Gastroesophageal sphincter (tissue), 4 donors: ENCODE measurements around the gene ZBTB42. TPM values are rescaled to one million over a fixed set of nuclear protein-coding genes. Genes with fewer than 3 reads are reported as not detected.

Experiments used
- ATAC-seq: fragments of 150-250 bp; one replicate; pipeline ENCODE4 v1.9.1; 2016; ENCODE audit warnings: mild to moderate bottlenecking, moderate library complexity
- H3K27ac ChIP-seq, 4 donors: fragments of 200-600 bp; sonication (generic) in 3 of 4; 1 replicate in 3 of 4; 2 replicates in 1 of 4; pipeline ENCODE4 v1.5.1; 2016 to 2019
- H3K27me3 ChIP-seq: fragments of 200-600 bp; sonication (generic); one replicate; pipeline ENCODE4 v1.5.1; 2019
- H3K36me3 ChIP-seq, 2 donors: fragments of 200-600 bp; sonication (generic); one replicate each; pipeline ENCODE4 v1.5.1; 2019; ENCODE audit warnings: control low read depth in 1 of 2
- H3K4me1 ChIP-seq, 3 donors: fragments of 200-600 bp; sonication (generic); 1 replicate in 2 of 3; 2 replicates in 1 of 3; pipeline ENCODE4 v1.5.1; 2016 to 2019; ENCODE audit warnings: control low read depth in 2 of 3
- H3K4me3 ChIP-seq, 2 donors: fragments of 200-600 bp; sonication (generic); one replicate each; pipeline ENCODE4 v1.5.1; 2019; ENCODE audit warnings: mild to moderate bottlenecking in 1 of 2, moderate library complexity in 1 of 2
- H3K9me3 ChIP-seq, 3 donors: fragments of 200-600 bp; sonication (generic); one replicate each; pipeline ENCODE4 v1.5.1; 2017 to 2019; ENCODE audit warnings: control low read depth in 2 of 3
- EP300 ChIP-seq: sonication (generic); formaldehyde crosslinking; IDR thresholded peaks from one replicate; pipeline ENCODE4 v1.6.1; 2017; ENCODE audit warnings: antibody characterized with exemption, mild to moderate bottlenecking
- POLR2A ChIP-seq, 2 donors: fragments of 450-650 bp; IDR thresholded peaks; one replicate each; pipeline ENCODE4 v1.6.1; 2017; ENCODE audit warnings: antibody characterized with exemption in 2 of 2, mild to moderate bottlenecking in 2 of 2, moderate library complexity in 1 of 2
- POLR2AphosphoS5 ChIP-seq: sonication (generic); formaldehyde crosslinking; IDR thresholded peaks from one replicate; pipeline ENCODE4 v1.6.1; 2017; ENCODE audit warnings: antibody characterized with exemption
- WGBS, 2 donors: methylation state at CpG; one replicate each; pipeline ENCODE4 v1.1.5; 2018; ENCODE audit warnings: low coverage in 1 of 2; 5-methylcytosine and 5-hydroxymethylcytosine counted together
- total RNA-seq, 4 donors: library from RNA; depleted of rRNA; stranded (reverse); fragments of >200 nt; gene quantifications; one replicate each; pipeline ENCODE4 v1.1.0, GENCODE V29; 2016
- TF ChIP-seq, protein P1 (sequence below), 4 experiments: fragments of 200-600 bp in 2 of 4; fragments of 450-650 bp in 2 of 4; sonication (generic) in 1 of 4; IDR thresholded peaks; one replicate each; pipeline ENCODE4 v1.5.1; 2017 to 2019; ENCODE audit warnings: antibody characterized with exemption in 4 of 4, mild to moderate bottlenecking in 2 of 4, moderate library complexity in 2 of 4

The ZBTB42 gene
- total RNA-seq, 4 donors from 2014 or later: 2.0 to 4.8 (median 3.2) TPM

- WGBS, 2 donors: 3 to 10% methylated on average over 2 to 10 of the region's 30 CpGs
- peaks cover 0 to 63% (median 23%) of the 10 kb centered on the region in 3 donors for H3K4me1 ChIP-seq
- peak overlapping the region; percentile 83 to 86 for H3K4me3 ChIP-seq
- no peak for ATAC-seq
- peaks cover 0 to 40% of the 10 kb centered on the region in 2 donors for H3K36me3 ChIP-seq
- peak overlapping the region; percentile 76 to 90 (median 88) for H3K27ac ChIP-seq
- no peaks in the 10 kb centered on the region for H3K9me3 ChIP-seq
- TF ChIP-seq POLR2A (IDR thresholded peaks at IDR 0.05): no peak
- no peak for TF ChIP-seq POLR2AphosphoS5
- TF ChIP-seq, protein P1, sequence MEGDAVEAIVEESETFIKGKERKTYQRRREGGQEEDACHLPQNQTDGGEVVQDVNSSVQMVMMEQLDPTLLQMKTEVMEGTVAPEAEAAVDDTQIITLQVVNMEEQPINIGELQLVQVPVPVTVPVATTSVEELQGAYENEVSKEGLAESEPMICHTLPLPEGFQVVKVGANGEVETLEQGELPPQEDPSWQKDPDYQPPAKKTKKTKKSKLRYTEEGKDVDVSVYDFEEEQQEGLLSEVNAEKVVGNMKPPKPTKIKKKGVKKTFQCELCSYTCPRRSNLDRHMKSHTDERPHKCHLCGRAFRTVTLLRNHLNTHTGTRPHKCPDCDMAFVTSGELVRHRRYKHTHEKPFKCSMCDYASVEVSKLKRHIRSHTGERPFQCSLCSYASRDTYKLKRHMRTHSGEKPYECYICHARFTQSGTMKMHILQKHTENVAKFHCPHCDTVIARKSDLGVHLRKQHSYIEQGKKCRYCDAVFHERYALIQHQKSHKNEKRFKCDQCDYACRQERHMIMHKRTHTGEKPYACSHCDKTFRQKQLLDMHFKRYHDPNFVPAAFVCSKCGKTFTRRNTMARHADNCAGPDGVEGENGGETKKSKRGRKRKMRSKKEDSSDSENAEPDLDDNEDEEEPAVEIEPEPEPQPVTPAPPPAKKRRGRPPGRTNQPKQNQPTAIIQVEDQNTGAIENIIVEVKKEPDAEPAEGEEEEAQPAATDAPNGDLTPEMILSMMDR (IDR thresholded peaks at IDR 0.05): no peak
- TF ChIP-seq EP300: no peak
- H3K27me3 ChIP-seq: no peaks in the 10 kb centered on the region
These were observed 47.2 kb upstream of the ZBTB42 start for GRCh38 chr14:104753528-104754212.

GRCh38 chr14:104754213-104754851 is 46.6 kb upstream of the ZBTB42 start:
- H3K9me3 ChIP-seq: no peaks in the 10 kb centered on the region
- WGBS, 2 donors: 42 to 52% methylated on average over 7 to 10 of the region's 13 CpGs

GRCh38 chr14:104755621-104756020 is 45.3 kb upstream of the ZBTB42 start:
- Histone ChIP-seq H3K4me1 (peaks cover 0 to 52% (median 23%) of the 10 kb centered on the region in 3 donors), H3K27me3 (no peaks in the 10 kb centered on the region), H3K27ac (no peak overlapping the region), H3K36me3 (peaks cover 0 to 60% of the 10 kb centered on the region in 2 donors), H3K9me3 (no peaks in the 10 kb centered on the region), H3K4me3 (no peak overlapping the region)
- TF ChIP-seq, protein P1 (IDR thresholded peaks at IDR 0.05): no peak
- no peak for TF ChIP-seq POLR2A (IDR thresholded peaks at IDR 0.05)
- TF ChIP-seq EP300: no peak
- TF ChIP-seq POLR2AphosphoS5: no peak
- WGBS, 2 donors: no CpG with 5 or more reads among the region's 11 CpGs
- no peak for ATAC-seq

More at GRCh38 chr14:104754213-104754851, 46.6 kb upstream of the ZBTB42 start:
- Histone ChIP-seq H3K27ac (peak overlapping the region in 3 of 4 donors; percentile 87 to 90 (median 88)), H3K27me3 (no peaks in the 10 kb centered on the region), H3K4me1 (peaks cover 0 to 56% (median 23%) of the 10 kb centered on the region in 3 donors), H3K36me3 (peaks cover 0 to 47% of the 10 kb centered on the region in 2 donors), H3K4me3 (peak overlapping the region in 1 of 2 donors; percentile 86)
- ATAC-seq: no peak
- TF ChIP-seq POLR2AphosphoS5: no peak
- TF ChIP-seq, protein P1 (IDR thresholded peaks at IDR 0.05): no peak
- no peak for TF ChIP-seq POLR2A (IDR thresholded peaks at IDR 0.05)
- TF ChIP-seq EP300: no peak

- Histone ChIP-seq H3K27ac (no peak overlapping the region), H3K27me3 (no peaks in the 10 kb centered on the region), H3K4me1 (peaks cover 0 to 56% (median 23%) of the 10 kb centered on the region in 3 donors), H3K9me3 (no peaks in the 10 kb centered on the region), H3K4me3 (no peak overlapping the region), H3K36me3 (peaks cover 0 to 70% of the 10 kb centered on the region in 2 donors)
- 40% methylated on average over 2 of the region's 27 CpGs; no CpG with 5 or more reads in 1 of the 2 donors for WGBS, 2 donors
- TF ChIP-seq EP300: no peak
- ATAC-seq: no peak
These were observed 44.2 kb upstream of the ZBTB42 start for GRCh38 chr14:104756477-104757237.

GRCh38 chr14:104757238-104757585 is 43.7 kb upstream of the ZBTB42 start:
- no peak overlapping the region for H3K27ac ChIP-seq
- no peaks in the 10 kb centered on the region for H3K9me3 ChIP-seq
- ATAC-seq: no peak
- peaks cover 0 to 76% of the 10 kb centered on the region in 2 donors for H3K36me3 ChIP-seq
- WGBS, 2 donors: 64% methylated on average over 3 of the region's 10 CpGs; no CpG with 5 or more reads in 1 of the 2 donors
- TF ChIP-seq, protein P1 (IDR thresholded peaks at IDR 0.05): no peak
- no peak for TF ChIP-seq EP300
- no peak for TF ChIP-seq POLR2AphosphoS5
- no peak for TF ChIP-seq POLR2A (IDR thresholded peaks at IDR 0.05)
- no peak overlapping the region for H3K4me3 ChIP-seq
- peaks cover 0 to 51% (median 18%) of the 10 kb centered on the region in 3 donors for H3K4me1 ChIP-seq
- H3K27me3 ChIP-seq: no peaks in the 10 kb centered on the region
